ENCODE data around the gene TRAF3.

The TRAF3 gene

GRCh38 chr14:102943454-102943853 lies 166.2 kb downstream of the TRAF3 start:
- DNase-seq: no peak

GRCh38 chr14:102943979-102944378 lies 166.7 kb downstream of the TRAF3 start:
- DNase-seq: no peak

- no peak for DNase-seq
Observed at GRCh38 chr14:102944448-102945330, 167.4 kb downstream of the TRAF3 start.

- DNase-seq: no peak
Observed at GRCh38 chr14:102945346-102946130, 168.3 kb downstream of the TRAF3 start.

GRCh38 chr14:102947321-102948103 lies 170.3 kb downstream of the TRAF3 start:
- DNase-seq: no peak

- no peak for DNase-seq
Observed at GRCh38 chr14:102948698-102949061, 171.4 kb downstream of the TRAF3 start.

- peak; percentile 5 for DNase-seq
Observed at GRCh38 chr14:102949062-102949800, 172.0 kb downstream of the TRAF3 start.

GRCh38 chr14:102949801-102950451 lies 172.7 kb downstream of the TRAF3 start:
- no peak for DNase-seq

- DNase-seq: no peak
Observed at GRCh38 chr14:102951034-102951433, 173.8 kb downstream of the TRAF3 start.

GRCh38 chr14:102951799-102952198 lies 174.6 kb downstream of the TRAF3 start:
- no peak for DNase-seq

- DNase-seq: no peak
Observed at GRCh38 chr14:102952276-102952675, 175.0 kb downstream of the TRAF3 start.

- no peak for DNase-seq
Observed at GRCh38 chr14:102953100-102953499, 175.9 kb downstream of the TRAF3 start.

- DNase-seq: no peak
Observed at GRCh38 chr14:102954081-102954789, 177.0 kb downstream of the TRAF3 start.

- DNase-seq: no peak
Observed at GRCh38 chr14:102955636-102956408, 178.6 kb downstream of the TRAF3 start.

- no peak for DNase-seq
Observed at GRCh38 chr14:102957222-102957621, 180.0 kb downstream of the TRAF3 start.

GRCh38 chr14:102958461-102958860 lies 181.2 kb downstream of the TRAF3 start:
- no peak for DNase-seq

Measured in stimulated activated naive CD4-positive, alpha-beta T cell treated with Interleukin-2 at 50 U/mL for 16 hours (primary cell).